Measurements from ENCODE around the gene CCDC196. TPM values are rescaled to one million over a fixed set of nuclear protein-coding genes. Genes with fewer than 3 reads are reported as not detected.

CCDC196 gene
- total RNA-seq, 2 donors from 2014 or later: not detected

DNA sequence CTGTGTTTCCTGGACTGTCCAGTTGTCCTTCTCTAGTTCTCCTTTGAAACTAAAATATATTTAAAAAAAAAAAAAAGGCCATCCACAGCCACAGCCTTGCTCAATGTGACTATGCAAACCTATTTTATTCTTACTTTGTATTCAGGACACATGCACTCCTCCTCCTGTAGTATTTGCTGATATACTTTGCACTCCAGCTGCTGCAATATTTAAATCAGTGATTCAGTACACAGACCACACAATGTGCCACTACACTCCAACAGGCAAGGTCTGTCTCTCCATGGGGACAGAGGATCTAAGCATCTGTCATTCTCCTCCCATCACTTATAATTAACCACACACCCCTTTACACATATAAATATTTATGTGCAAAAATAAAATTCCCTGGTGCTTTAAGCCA, 40.2 kb upstream of the CCDC196 start:
- no peaks in the 10 kb centered on the region for H3K36me3 ChIP-seq
- H3K4me1 ChIP-seq (ENCODE audit: control insufficient read depth in 1 of 2, low read depth in 2 of 2): no peaks in the 10 kb centered on the region
- DNase-seq (ENCODE audit: low spot score) (no peak), ATAC-seq (ENCODE audit: insufficient number of reproducible peaks, low FRiP score, low read depth) (no peak)
- TF ChIP-seq, protein P1, sequence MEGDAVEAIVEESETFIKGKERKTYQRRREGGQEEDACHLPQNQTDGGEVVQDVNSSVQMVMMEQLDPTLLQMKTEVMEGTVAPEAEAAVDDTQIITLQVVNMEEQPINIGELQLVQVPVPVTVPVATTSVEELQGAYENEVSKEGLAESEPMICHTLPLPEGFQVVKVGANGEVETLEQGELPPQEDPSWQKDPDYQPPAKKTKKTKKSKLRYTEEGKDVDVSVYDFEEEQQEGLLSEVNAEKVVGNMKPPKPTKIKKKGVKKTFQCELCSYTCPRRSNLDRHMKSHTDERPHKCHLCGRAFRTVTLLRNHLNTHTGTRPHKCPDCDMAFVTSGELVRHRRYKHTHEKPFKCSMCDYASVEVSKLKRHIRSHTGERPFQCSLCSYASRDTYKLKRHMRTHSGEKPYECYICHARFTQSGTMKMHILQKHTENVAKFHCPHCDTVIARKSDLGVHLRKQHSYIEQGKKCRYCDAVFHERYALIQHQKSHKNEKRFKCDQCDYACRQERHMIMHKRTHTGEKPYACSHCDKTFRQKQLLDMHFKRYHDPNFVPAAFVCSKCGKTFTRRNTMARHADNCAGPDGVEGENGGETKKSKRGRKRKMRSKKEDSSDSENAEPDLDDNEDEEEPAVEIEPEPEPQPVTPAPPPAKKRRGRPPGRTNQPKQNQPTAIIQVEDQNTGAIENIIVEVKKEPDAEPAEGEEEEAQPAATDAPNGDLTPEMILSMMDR (IDR thresholded peaks at IDR 0.05): no peak
- H3K27ac ChIP-seq: no peak overlapping the region
- H3K27me3 ChIP-seq (replicated peaks; ENCODE audit: insufficient read depth): no peaks in the 10 kb centered on the region
- H3K4me3 ChIP-seq: no peak overlapping the region
- no peaks in the 10 kb centered on the region for H3K9me3 ChIP-seq

DNA sequence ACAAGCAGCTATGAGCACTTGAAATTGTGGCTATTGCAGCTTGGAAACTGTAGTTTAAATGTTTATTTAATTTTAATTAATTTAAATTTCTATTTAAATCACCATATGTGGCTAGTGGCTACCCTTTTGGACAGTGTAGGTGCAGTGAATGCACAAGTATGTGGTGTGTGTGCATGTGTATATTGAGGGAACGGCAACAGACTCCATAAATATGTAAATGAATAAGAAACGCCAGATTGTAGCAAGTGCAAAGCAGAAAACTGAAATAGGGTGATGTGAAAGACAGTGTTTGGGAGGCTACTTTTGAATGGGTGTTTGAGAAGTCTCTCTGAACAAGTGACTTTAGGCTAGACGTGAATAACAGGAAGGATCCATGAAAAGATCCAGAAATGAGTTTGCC, 32.7 kb upstream of the CCDC196 start:
- H3K27ac ChIP-seq: no peak overlapping the region
- no peaks in the 10 kb centered on the region for H3K4me1 ChIP-seq (ENCODE audit: control insufficient read depth in 1 of 2, low read depth in 2 of 2)
- H3K36me3 ChIP-seq: no peaks in the 10 kb centered on the region
- H3K4me3 ChIP-seq: no peak overlapping the region
- no peaks in the 10 kb centered on the region for H3K27me3 ChIP-seq (replicated peaks; ENCODE audit: insufficient read depth)
- ATAC-seq (ENCODE audit: insufficient number of reproducible peaks, low FRiP score, low read depth) (no peak), DNase-seq (ENCODE audit: low spot score) (no peak)
- no peaks in the 10 kb centered on the region for H3K9me3 ChIP-seq
- TF ChIP-seq, protein P1 (IDR thresholded peaks at IDR 0.05): no peak

DNA sequence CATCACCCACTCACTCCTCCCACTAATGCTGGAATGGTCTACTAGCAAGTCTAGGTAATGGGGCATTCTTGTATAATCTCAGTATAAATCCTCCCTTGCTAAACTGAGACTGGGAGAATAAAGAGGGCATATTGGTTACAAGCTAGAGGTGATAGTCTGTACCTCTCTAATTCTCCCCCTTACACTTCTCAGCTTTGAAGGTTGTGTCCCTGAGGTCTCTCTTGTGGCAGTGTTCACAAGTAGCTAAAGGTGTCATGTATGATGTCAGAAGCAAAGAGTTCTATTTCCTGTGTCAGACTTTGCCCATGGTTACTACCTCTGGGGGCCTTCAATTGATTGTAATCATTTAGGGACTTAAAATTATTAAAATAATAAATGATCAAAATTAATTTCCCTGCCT, 26.6 kb upstream of the CCDC196 start:
- Histone ChIP-seq H3K4me1 (ENCODE audit: control insufficient read depth in 1 of 2, low read depth in 2 of 2) (no peaks in the 10 kb centered on the region), H3K36me3 (no peaks in the 10 kb centered on the region), H3K9me3 (no peaks in the 10 kb centered on the region), H3K27me3 (replicated peaks; ENCODE audit: insufficient read depth) (no peaks in the 10 kb centered on the region), H3K4me3 (no peak overlapping the region), H3K27ac (no peak overlapping the region)
- ATAC-seq (ENCODE audit: insufficient number of reproducible peaks, low FRiP score, low read depth) (no peak), DNase-seq (ENCODE audit: low spot score) (no peak)
- TF ChIP-seq, protein P1 (IDR thresholded peaks at IDR 0.05): no peak

DNA sequence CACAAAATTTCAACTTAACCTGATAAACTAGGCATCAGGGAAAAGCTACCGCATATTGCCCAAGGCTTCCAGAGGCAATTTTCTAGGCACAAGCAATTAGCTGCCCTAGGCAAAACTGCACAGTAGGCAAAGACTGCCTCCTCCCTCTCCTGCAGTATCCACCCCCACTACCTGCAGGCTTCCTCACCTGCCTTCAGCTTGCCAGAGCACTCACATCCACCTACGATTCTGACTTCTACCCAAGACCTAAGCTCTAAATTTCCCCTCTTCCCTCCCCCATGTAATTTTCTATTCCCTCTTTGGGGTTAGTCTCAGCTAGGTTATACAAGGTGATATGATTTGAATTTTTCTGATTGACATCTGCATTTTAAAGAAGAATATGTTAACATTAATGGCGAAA, 21.9 kb upstream of the CCDC196 start:
- TF ChIP-seq, protein P1 (IDR thresholded peaks at IDR 0.05): no peak
- ATAC-seq (ENCODE audit: insufficient number of reproducible peaks, low FRiP score, low read depth): no peak
- no peak for DNase-seq (ENCODE audit: low spot score)
- Histone ChIP-seq H3K36me3 (no peaks in the 10 kb centered on the region), H3K4me3 (no peak overlapping the region), H3K4me1 (ENCODE audit: control insufficient read depth in 1 of 2, low read depth in 2 of 2) (no peaks in the 10 kb centered on the region), H3K9me3 (no peaks in the 10 kb centered on the region), H3K27ac (no peak overlapping the region), H3K27me3 (replicated peaks; ENCODE audit: insufficient read depth) (no peaks in the 10 kb centered on the region)

DNA sequence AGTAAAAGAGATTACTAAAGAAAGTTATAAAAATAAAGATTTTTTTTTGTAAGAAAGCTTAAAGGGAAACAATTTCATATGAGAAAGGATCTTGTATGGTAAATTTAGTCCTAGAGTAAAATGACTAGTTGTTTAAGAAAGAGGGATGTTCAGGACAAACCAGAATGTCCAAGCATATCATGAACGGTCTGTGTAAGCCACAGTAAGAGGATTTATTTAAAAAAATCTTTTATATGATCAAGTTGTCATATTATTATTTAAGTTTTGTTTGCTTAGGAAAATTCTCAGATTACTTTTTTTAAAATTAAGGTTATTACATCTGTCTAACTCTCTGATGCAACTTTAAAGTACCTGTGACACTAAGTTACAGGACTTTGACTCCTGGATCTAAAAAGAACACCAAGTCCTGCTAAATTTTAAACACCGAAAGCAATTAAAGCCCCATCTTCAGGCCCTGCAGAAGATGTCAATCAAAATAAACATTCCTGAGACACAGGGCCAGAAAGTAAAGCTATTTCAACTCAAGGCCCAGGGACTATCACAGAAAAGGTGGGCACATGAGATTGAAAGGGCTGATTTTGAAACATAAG, 17.3 kb upstream of the CCDC196 start:
- no peak for ATAC-seq (ENCODE audit: insufficient number of reproducible peaks, low FRiP score, low read depth)
- H3K9me3 ChIP-seq: peaks cover 6% of the 10 kb centered on the region
- TF ChIP-seq, protein P1 (IDR thresholded peaks at IDR 0.05): no peak
- H3K4me1 ChIP-seq (ENCODE audit: control insufficient read depth in 1 of 2, low read depth in 2 of 2): peaks cover 2 to 10% of the 10 kb centered on the region in 2 donors
- no peaks in the 10 kb centered on the region for H3K36me3 ChIP-seq
- no peak overlapping the region for H3K27ac ChIP-seq
- no peak for DNase-seq (ENCODE audit: low spot score)
- no peaks in the 10 kb centered on the region for H3K27me3 ChIP-seq (replicated peaks; ENCODE audit: insufficient read depth)
- no peak overlapping the region for H3K4me3 ChIP-seq

Measured in thoracic aorta (tissue), 2 donors.